Frontal cortex (tissue), 4 donors: ENCODE results near the gene MIAT. TPM values are rescaled to one million over a fixed set of nuclear protein-coding genes. Genes with fewer than 3 reads are reported as not detected.

Experiments used
- DNase-seq, 2 donors: peaks; one replicate each; pipeline ENCODE4 v3.0.0; 2012; ENCODE audit warnings: low spot score in 2 of 2
- FAIRE-seq: peaks from 2 replicates; lab custom pipeline; 2012; peaks lifted over from hg19 to GRCh38; lab: Jason Lieb, UNC
- total RNA-seq: library from RNA; depleted of rRNA; stranded (reverse); fragments of >200 nt; gene quantifications from one replicate; pipeline ENCODE4 v1.2.3, GENCODE V29; 2014
- donor health status: control.
- donor health status: control.
- donor health status: control.

The MIAT gene
- total RNA-seq, 1 donor from 2014 or later = 110 TPM

DNA sequence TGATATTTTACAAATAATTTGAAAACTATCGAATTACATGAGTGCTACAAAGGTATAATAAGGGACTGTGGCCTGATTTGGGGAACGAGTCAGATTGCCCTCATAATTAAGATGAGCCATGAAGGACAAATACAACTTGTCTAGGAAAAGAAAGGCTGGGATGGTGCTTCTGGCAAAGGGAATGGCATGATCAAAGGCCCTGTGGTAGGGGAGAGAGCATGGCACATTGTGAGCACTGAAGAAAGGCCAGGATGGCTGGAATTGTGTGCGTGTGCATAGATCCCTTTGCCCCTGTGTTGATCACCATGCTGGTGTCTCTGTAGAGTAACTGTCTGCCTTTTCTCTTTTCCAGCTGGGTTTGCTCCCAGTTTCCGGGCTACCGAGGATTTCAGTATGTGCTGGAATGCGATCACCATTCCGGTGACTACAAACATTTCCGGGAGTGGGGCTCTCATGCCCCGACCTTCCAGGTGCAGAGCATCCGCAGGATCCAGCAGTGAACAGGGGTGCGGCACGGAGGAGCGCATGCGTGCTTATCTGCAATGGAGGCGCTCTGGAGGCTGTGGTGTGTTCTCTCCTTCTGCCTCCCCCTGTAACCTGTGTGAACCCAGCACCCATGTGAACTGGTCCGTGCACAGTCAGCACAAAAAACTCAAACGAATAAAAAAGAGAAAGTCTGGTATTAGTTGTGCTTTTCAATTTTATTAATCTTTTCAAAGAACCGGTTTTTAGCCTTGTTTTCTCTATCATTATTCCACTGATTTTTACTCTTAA lies 27.2 kb upstream of the MIAT start:
- DNase-seq = no peak
- no peak for FAIRE-seq

DNA sequence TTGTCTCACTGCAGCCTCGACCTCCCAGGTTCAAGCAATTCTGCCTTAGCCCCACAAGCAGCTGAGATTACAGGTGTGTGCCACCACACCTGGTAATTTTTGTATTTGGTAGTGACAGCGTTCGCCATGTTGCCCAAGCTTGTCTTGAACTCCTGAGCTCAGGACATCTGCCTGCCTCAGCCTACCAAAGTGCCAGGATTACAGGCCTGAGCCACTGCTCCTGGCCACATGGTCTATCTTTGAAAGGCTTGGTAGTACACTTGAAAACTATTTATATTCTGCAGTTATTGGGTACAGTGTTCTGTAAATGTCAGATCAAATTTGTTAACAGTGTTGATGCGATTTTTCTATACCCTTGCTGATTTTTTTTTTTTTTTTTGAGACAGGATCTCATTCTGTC lies 26.1 kb upstream of the MIAT start:
- no peak for FAIRE-seq
- no peak for DNase-seq

GRCh38 chr22:26632422-26633155 lies 24.8 kb upstream of the MIAT start:
- FAIRE-seq (no peak), DNase-seq (no peak)

- FAIRE-seq = no peak
- DNase-seq = no peak
Measured at GRCh38 chr22:26634189-26634588, 23.2 kb upstream of the MIAT start.

DNA sequence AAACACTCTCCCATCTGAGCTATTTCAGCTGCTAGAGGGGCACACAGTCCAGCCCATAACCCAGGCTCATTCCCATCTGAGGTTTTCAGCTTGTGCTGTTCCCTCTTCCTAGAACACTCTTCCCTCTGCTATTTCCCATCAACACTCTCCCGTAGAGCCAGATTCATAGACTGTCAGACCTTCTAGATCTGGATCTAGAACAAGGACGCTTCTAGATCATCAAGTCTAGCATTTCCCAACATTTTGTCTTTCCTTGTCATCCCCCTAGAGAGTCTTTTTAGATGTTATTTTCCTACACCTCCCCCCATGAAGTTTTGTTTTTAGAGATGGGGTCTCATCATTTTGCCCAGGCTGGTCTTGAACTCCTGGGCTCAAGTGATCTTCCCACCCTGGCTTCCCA lies 22.3 kb upstream of the MIAT start:
- no peak for DNase-seq

DNA sequence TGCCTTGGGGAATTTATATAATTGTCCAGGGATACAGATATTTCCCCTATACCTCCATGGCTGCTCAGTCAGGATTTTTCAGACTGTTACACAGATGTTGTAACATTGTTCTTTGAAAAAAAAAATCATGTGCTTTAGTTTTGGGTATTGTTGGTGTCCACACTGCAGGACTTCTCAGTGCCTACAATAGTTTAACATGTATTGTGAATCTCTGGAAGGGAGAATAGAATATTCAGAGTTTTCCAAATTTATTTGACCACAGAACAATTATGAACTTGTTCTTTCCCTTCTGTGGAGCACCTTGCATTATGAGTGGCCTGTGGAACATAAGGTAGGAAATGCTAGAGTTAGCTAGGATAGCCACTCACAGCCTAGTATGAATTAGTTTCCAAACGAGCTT lies 21.1 kb upstream of the MIAT start:
- FAIRE-seq = no peak

More for the DNA sequence above, 22.3 kb upstream of the MIAT start:
- no peak for FAIRE-seq

GRCh38 chr22:26642465-26643417 lies 14.6 kb upstream of the MIAT start:
- no peak for FAIRE-seq

More for the DNA sequence above, 21.1 kb upstream of the MIAT start:
- DNase-seq = no peak

GRCh38 chr22:26643418-26644100 lies 13.8 kb upstream of the MIAT start:
- DNase-seq (no peak), FAIRE-seq (no peak)

More at GRCh38 chr22:26642465-26643417, 14.6 kb upstream of the MIAT start:
- no peak for DNase-seq

DNA sequence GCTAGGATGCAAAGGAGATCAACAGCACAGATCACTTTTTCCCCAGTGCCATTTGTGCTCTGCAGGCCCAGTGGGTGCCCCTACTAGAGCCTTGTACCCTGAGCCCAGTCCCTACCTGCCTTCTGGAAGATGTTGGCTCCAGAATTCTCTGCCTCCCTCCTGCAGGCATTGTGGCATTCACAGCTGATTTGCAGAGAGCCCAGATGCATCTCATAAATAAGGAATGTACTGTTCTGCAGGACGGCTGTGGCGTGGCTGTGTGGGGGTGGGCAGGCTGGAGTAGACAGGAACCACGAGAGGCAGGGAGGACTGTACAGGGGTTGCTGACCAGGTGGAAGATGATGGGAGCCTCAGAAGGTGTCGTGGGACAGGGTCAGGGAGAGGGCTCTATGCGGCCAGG lies 11.2 kb upstream of the MIAT start:
- DNase-seq = no peak
- no peak for FAIRE-seq

DNA sequence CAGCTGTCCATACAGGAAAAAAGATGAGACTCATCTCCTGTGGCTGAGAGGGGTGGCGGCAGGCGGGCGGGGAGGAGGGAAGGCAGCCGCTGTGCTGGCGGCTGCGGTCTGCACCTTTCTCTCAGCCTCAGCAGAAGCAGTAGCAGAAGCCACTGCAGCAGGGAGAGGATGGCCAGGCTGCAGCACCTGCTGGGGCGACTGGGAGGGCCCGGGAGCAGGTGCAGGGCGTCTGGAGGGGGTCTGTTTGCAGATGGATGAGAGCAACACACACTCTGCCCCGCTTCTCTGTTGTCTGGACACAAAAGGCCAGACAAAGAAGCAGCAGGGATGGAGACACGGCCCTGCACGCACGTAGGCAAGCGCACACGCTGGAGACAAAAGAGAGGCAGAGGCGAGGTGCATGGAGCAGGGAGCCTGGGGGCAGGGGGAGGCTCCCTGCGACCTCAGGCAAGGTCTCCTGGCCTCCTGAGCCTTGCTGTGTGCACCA lies 9.3 kb upstream of the MIAT start:
- FAIRE-seq (no peak), DNase-seq (no peak)

GRCh38 chr22:26648528-26649388 lies 8.6 kb upstream of the MIAT start:
- FAIRE-seq = no peak
- no peak for DNase-seq

DNA sequence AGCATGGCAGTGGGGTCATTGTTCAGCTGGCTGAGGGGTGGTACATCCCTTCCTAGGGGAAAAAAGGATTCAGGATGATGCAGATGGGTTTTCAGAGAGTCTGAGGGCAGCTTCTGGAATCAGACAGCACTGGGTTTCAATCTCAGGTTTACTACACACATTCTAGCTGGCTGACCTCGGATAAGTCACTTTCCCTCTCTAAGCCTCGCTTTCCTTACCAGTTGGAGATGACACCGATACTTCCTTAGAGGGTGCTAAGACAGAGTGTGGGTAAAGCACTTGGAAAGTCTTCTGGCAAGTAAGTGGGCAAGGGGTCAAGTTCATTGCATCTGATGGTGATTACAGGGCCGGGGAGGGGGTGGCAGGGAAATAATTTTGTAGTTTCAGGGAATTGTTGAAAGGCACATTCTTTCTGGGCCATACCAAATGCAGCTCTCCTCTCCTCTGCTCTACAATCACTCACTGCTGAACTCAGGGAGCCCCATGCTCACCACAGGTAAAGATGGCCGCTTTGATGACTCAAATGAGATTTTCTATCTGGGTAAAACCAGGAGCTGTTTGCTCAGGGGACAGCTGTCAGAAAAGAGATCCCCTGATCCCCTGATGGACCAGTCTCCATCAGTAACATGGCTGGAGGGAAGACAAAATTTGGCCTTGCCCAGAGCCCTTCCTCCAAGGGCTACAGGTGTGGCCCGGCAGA lies 6.5 kb upstream of the MIAT start:
- DNase-seq (no peak), FAIRE-seq (no peak)

- no peak for FAIRE-seq
- DNase-seq = no peak
Measured at GRCh38 chr22:26651815-26652214, 5.6 kb upstream of the MIAT start.

DNA sequence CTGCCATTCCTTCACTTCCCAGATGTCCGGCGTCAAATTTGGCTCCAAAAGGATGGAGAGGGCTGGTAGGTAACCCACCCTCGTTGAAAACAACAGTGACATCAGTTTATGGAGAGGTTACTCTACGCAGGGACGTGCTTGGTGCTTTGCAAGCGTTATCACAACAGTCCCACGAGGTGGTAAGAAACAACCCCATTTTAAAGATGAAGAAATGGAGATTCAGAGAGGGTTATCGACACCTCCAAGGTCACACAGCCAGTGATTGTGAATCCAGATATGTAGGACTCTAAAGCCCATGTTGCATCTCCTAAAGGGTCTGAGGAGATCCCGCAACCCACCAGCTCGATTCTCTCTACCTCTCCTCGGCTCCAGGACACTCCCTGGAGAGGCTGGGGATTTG lies 773 bp downstream of the MIAT start:
- no peak for DNase-seq
- FAIRE-seq = no peak

- FAIRE-seq = no peak
- peak in 1 of 2 donors; percentile 68 for DNase-seq
Measured at GRCh38 chr22:26658671-26659478, 1.5 kb downstream of the MIAT start.

- DNase-seq (no peak), FAIRE-seq (no peak)
Measured at GRCh38 chr22:26660356-26660755, 3.0 kb downstream of the MIAT start.

DNA sequence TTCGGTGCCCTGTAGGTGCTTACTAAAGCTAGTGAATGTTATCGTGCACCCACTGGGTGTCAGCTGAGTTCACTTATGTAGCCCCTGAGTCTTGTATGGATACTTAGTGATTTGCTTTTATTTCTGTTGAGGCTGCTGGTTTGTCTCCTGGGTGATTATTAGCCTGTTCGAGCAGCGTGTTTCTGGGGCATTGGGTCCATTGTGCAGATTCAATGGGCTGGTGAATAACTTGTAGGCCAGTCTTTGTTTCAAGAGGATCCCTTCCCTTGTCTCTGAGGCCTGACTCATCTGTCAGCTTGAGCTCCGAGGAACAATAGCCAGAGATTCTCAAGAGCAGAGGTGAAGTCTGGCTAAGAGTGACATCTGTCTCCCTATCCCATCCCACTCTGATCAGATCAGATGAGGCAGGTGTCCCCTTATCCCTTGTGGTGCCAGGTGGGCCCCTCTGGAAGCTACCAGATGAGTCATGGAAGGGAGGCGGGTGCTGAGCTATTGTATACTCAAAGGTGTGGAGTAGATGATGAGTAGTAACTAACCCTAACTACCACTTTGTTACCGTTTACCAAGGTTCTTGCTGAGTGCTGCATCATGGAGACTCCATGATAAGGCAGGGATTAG lies 3.7 kb downstream of the MIAT start:
- DNase-seq = no peak

More for the DNA sequence above, 3.7 kb downstream of the MIAT start:
- FAIRE-seq = no peak
